Inflammatory macrophage treated with lipopolysaccharide for 4 hours (primary cell): ENCODE results near the gene NPIPA8.
"Not testable (repeated sequence)": the region's sequence is repeated elsewhere in the genome, so short reads cannot be mapped to it uniquely, and the experiment has no call there.

Source experiments
- DNase-seq: peaks from one replicate; pipeline ENCODE4 v3.0.0-alpha.2; 2020

The NPIPA8 gene

DNA sequence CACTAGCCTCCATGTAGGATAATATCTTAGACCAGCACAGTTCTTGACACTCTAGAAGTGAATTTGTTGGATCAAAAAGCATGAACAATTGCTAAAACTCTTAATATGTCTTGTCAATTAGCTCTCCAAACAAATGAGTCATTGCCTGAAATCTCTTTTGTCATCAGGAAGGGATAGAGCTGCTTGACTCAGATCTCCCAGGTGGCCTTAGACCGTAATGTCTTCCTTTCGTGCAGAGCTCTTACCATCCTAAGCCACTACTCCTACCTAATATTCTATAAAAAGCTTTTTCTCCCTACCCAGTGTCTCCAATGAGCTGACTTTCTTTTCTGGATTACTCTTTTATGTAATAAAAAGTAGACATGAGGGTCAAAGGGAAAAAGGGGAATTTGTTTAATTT lies 66.4 kb downstream of the NPIPA8 start:
- not testable (repeated sequence) for DNase-seq
